ENCODE measurements around the gene ADA.
"Not testable (repeated sequence)": the region's sequence is repeated elsewhere in the genome, so short reads cannot be mapped to it uniquely, and the experiment has no call there.

Gene ADA

GRCh38 chr20:44678990-44679611, 27.6 kb upstream of the ADA start:
- DNase-seq (ENCODE audit: low read depth, low spot score): no peak

- no peak for DNase-seq (ENCODE audit: low read depth, low spot score)
Observed at GRCh38 chr20:44678242-44678641, 26.7 kb upstream of the ADA start.

GRCh38 chr20:44672318-44672902, 20.9 kb upstream of the ADA start:
- not testable (repeated sequence) for DNase-seq (ENCODE audit: low read depth, low spot score)

GRCh38 chr20:44671541-44671940, 20.0 kb upstream of the ADA start:
- peak; percentile 46 for DNase-seq (ENCODE audit: low read depth, low spot score)

GRCh38 chr20:44670851-44671250, 19.4 kb upstream of the ADA start:
- DNase-seq (ENCODE audit: low read depth, low spot score): not testable (repeated sequence)

- no peak for DNase-seq (ENCODE audit: low read depth, low spot score)
Observed at GRCh38 chr20:44666066-44666465, 14.6 kb upstream of the ADA start.

GRCh38 chr20:44664131-44664530, 12.6 kb upstream of the ADA start:
- DNase-seq (ENCODE audit: low read depth, low spot score): no peak

- no peak for DNase-seq (ENCODE audit: low read depth, low spot score)
Observed at GRCh38 chr20:44662261-44662660, 10.8 kb upstream of the ADA start.

GRCh38 chr20:44660581-44660980, 9.1 kb upstream of the ADA start:
- DNase-seq (ENCODE audit: low read depth, low spot score): no peak

- DNase-seq (ENCODE audit: low read depth, low spot score): no peak
Observed at GRCh38 chr20:44659931-44660330, 8.4 kb upstream of the ADA start.

- no peak for DNase-seq (ENCODE audit: low read depth, low spot score)
Observed at GRCh38 chr20:44658810-44659209, 7.3 kb upstream of the ADA start.

- no peak for DNase-seq (ENCODE audit: low read depth, low spot score)
Observed at GRCh38 chr20:44657875-44658274, 6.4 kb upstream of the ADA start.

- DNase-seq (ENCODE audit: low read depth, low spot score): no peak
Observed at GRCh38 chr20:44656448-44656847, 4.9 kb upstream of the ADA start.

GRCh38 chr20:44654210-44654609, 2.7 kb upstream of the ADA start:
- DNase-seq (ENCODE audit: low read depth, low spot score): not testable (repeated sequence)

- DNase-seq (ENCODE audit: low read depth, low spot score): no peak
Observed at GRCh38 chr20:44653546-44653945, 2.0 kb upstream of the ADA start.

- no peak for DNase-seq (ENCODE audit: low read depth, low spot score)
Observed at GRCh38 chr20:44651434-44651683, 140 bp downstream of the ADA start.

GRCh38 chr20:44650771-44651433, 597 bp downstream of the ADA start:
- no peak for DNase-seq (ENCODE audit: low read depth, low spot score)

GRCh38 chr20:44649976-44650375, 1.5 kb downstream of the ADA start:
- no peak for DNase-seq (ENCODE audit: low read depth, low spot score)

- no peak for DNase-seq (ENCODE audit: low read depth, low spot score)
Observed at GRCh38 chr20:44649126-44649525, 2.4 kb downstream of the ADA start.

- DNase-seq (ENCODE audit: low read depth, low spot score): no peak
Observed at GRCh38 chr20:44648579-44648978, 2.9 kb downstream of the ADA start.

GRCh38 chr20:44648068-44648467, 3.4 kb downstream of the ADA start:
- no peak for DNase-seq (ENCODE audit: low read depth, low spot score)

- DNase-seq (ENCODE audit: low read depth, low spot score): no peak
Observed at GRCh38 chr20:44646641-44647274, 4.7 kb downstream of the ADA start.

- no peak for DNase-seq (ENCODE audit: low read depth, low spot score)
Observed at GRCh38 chr20:44646023-44646640, 5.4 kb downstream of the ADA start.

All from activated naive CD8-positive, alpha-beta T cell treated with anti-CD3 and anti-CD28 coated beads, Interleukin-2, amount 50 U/mL, for 16 hours (primary cell).